Mucosa of descending colon (tissue), 3 donors: ENCODE measurements around the gene PACSIN1. TPM values are rescaled to one million over a fixed set of nuclear protein-coding genes. Genes with fewer than 3 reads are reported as not detected.
A peak's percentile ranks its signal among the peaks of the same experiment; 100 is the strongest.

Experiments used
- ATAC-seq: fragments of 200-7000 bp; cut with Tn5 transposase; one replicate; pipeline ENCODE4 v1.9.1; 2020; ENCODE audit warnings: mild to moderate bottlenecking, moderate library complexity
- DNase-seq, 3 donors: peaks; one replicate each; pipeline ENCODE4 v3.0.0-alpha.2; 2020
- H3K36me3 ChIP-seq: fragments of 200-600 bp; one replicate; pipeline ENCODE4 v1.8.0; 2021; ENCODE audit warnings: low read depth, mild to moderate bottlenecking
- H3K4me1 ChIP-seq: fragments of 200-600 bp; one replicate; pipeline ENCODE4 v1.8.0; 2021; ENCODE audit warnings: low read depth, mild to moderate bottlenecking
- H3K4me3 ChIP-seq: fragments of 200-600 bp; one replicate; pipeline ENCODE4 v1.8.0; 2021; ENCODE audit warnings: mild to moderate bottlenecking
- H3K9me3 ChIP-seq: fragments of 200-600 bp; one replicate; pipeline ENCODE4 v1.8.0; 2021; ENCODE audit warnings: mild to moderate bottlenecking
- intact Hi-C, 2 donors: fragments of 100-400 bp; cut with DNase I in 1 of 2; cut with micrococcal nuclease in 1 of 2; formaldehyde crosslinking; loops; one replicate each; pipeline versions ENCODE4 v1.11.0 to v1.11.1; 2022; cut with DNase I, micrococcal nuclease
- total RNA-seq, 3 donors: library from RNA; stranded (reverse); fragmentation: NEBNext Ultra II Directional in 2 of 3; extraction: Animal tissue kit (Norgen Biotek cat#: 25700) in 2 of 3; gene quantifications; one replicate each; pipeline versions ENCODE4 v1.2.1 to v1.2.4, GENCODE V29; 2021 to 2023
- TF ChIP-seq, protein P1 (sequence below): fragments of 200-600 bp; IDR thresholded peaks from one replicate; pipeline ENCODE4 v1.8.0; 2022; ENCODE audit warnings: antibody characterized with exemption, mild to moderate bottlenecking
- donor health status: DM: no; HTN: no; CAD: no; lungs with moderate emphysema.
- donor health status: DM: no; HTN: no; CAD: no.
- donor health status: DM: no; HTN: yes; CAD: no.

The PACSIN1 gene
- total RNA-seq, 3 donors from 2014 or later: 0.41 to 1.9 (median 0.67) TPM

DNA sequence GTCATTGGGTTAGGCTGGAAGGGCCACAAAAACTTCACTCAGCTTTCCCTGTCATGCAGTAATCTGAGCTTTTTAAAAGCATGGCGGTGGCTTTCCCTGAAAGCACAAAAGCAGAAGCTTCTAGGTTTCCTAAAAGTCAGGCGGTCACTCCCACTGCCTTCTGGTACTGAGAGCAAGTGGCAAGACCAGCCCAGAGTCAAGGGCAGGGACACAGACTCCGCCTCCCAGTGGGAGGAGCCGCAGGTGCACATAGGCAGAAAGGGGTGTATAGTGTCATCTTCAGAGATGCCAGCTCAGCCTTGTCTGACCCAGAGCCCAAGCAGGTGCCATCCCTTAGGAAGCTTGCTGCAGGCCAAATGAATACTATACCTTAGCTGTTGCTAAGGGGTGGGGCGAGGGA, 18.0 kb upstream of the PACSIN1 start:
- TF ChIP-seq, protein P1, sequence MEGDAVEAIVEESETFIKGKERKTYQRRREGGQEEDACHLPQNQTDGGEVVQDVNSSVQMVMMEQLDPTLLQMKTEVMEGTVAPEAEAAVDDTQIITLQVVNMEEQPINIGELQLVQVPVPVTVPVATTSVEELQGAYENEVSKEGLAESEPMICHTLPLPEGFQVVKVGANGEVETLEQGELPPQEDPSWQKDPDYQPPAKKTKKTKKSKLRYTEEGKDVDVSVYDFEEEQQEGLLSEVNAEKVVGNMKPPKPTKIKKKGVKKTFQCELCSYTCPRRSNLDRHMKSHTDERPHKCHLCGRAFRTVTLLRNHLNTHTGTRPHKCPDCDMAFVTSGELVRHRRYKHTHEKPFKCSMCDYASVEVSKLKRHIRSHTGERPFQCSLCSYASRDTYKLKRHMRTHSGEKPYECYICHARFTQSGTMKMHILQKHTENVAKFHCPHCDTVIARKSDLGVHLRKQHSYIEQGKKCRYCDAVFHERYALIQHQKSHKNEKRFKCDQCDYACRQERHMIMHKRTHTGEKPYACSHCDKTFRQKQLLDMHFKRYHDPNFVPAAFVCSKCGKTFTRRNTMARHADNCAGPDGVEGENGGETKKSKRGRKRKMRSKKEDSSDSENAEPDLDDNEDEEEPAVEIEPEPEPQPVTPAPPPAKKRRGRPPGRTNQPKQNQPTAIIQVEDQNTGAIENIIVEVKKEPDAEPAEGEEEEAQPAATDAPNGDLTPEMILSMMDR: no peak
- Histone ChIP-seq H3K4me3 (no peak overlapping the region), H3K36me3 (no peaks in the 10 kb centered on the region), H3K4me1 (no peaks in the 10 kb centered on the region), H3K9me3 (no peaks in the 10 kb centered on the region)
- ATAC-seq: peak; percentile 37
- intact Hi-C loops: no loop called here
- DNase-seq: peak in 2 of 3 donors; percentile 36 to 38

DNA sequence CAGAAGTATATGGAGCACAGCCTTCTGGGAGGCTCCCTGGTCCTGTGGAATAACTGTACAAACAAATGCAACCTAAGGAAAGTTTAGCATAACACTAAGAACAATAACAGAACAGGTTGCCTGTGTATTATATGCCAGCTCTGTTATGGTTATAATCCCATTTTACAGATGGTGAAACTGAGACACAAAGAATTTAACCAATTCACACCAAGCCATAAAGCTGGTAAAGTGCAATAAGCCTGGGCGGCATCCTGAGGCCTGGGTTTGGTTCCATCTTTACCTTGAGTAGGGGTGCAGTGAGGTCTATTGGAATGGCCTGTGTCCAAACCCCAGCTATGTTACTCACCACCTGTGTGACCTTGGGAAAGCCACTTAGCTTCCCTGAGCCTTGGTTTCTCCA, 14.7 kb upstream of the PACSIN1 start:
- intact Hi-C loops: no loop called here
- TF ChIP-seq, protein P1: no peak
- Histone ChIP-seq H3K36me3 (no peaks in the 10 kb centered on the region), H3K4me1 (no peaks in the 10 kb centered on the region), H3K9me3 (no peaks in the 10 kb centered on the region), H3K4me3 (no peak overlapping the region)
- ATAC-seq (no peak), DNase-seq (no peak)

GRCh38 chr6:34455831-34456230, 10.0 kb upstream of the PACSIN1 start:
- DNase-seq: no peak
- intact Hi-C loops: no loop called here
- TF ChIP-seq, protein P1: no peak
- Histone ChIP-seq H3K4me3 (no peak overlapping the region), H3K9me3 (no peaks in the 10 kb centered on the region), H3K36me3 (no peaks in the 10 kb centered on the region), H3K4me1 (no peaks in the 10 kb centered on the region)
- no peak for ATAC-seq

DNA sequence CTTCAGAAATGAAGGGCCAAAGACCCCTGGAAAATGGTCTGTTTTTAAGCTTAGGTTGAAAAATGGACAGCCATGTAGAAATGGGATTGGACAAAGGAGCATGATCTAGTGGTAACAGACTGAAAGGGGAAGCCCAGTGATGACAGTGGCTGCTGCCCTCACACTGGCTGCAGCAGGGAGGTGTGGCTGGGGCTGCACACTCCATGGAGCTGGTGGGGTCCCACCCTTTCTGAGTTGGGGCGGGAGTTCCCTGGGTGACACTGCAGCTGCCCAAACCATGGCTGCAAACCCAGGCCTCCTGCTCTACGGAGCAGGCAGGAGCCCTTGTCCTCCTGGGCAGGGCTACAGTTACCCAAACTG, 8.5 kb upstream of the PACSIN1 start:
- Histone ChIP-seq H3K36me3 (no peaks in the 10 kb centered on the region), H3K4me1 (no peaks in the 10 kb centered on the region), H3K4me3 (no peak overlapping the region), H3K9me3 (no peaks in the 10 kb centered on the region)
- no peak for DNase-seq
- ATAC-seq: no peak
- TF ChIP-seq, protein P1: no peak
- intact Hi-C loops: no loop called here

- Histone ChIP-seq H3K4me1 (no peaks in the 10 kb centered on the region), H3K4me3 (no peak overlapping the region), H3K36me3 (no peaks in the 10 kb centered on the region), H3K9me3 (no peaks in the 10 kb centered on the region)
- DNase-seq: no peak
- peak; percentile 46 for ATAC-seq
- intact Hi-C loops: no loop called here
- TF ChIP-seq, protein P1: no peak
Observed at GRCh38 chr6:34457742-34458735, 7.8 kb upstream of the PACSIN1 start.
